Suprapubic skin (tissue), 4 donors: ENCODE measurements around the gene ECT2. TPM values are rescaled to one million over a fixed set of nuclear protein-coding genes. Genes with fewer than 3 reads are reported as not detected.

Source experiments
- DNase-seq, 2 donors: peaks; one replicate each; pipeline ENCODE4 v3.0.0-alpha.2; 2019; ENCODE audit warnings: low spot score in 2 of 2
- H3K27ac ChIP-seq: fragments of 200-600 bp; sonication (generic); one replicate; pipeline ENCODE4 v1.5.1; 2019
- H3K27me3 ChIP-seq: fragments of 200-600 bp; sonication (generic); one replicate; pipeline ENCODE4 v1.5.1; 2019
- H3K36me3 ChIP-seq: fragments of 200-600 bp; sonication (generic); one replicate; pipeline ENCODE4 v1.5.1; 2019
- H3K4me1 ChIP-seq: fragments of 200-600 bp; sonication (generic); one replicate; pipeline ENCODE4 v1.5.1; 2019
- H3K4me3 ChIP-seq: fragments of 200-600 bp; sonication (generic); one replicate; pipeline ENCODE4 v1.5.1; 2019; ENCODE audit warnings: mild to moderate bottlenecking
- H3K9me3 ChIP-seq: fragments of 200-600 bp; sonication (generic); one replicate; pipeline ENCODE4 v1.5.1; 2019
- CTCF ChIP-seq, 2 donors: fragments of 200-600 bp in 1 of 2; fragments of 450-650 bp in 1 of 2; sonication (generic) in 1 of 2; IDR thresholded peaks; one replicate each; pipeline ENCODE4 v1.5.1; 2016 to 2019; ENCODE audit warnings: antibody characterized with exemption in 2 of 2, mild to moderate bottlenecking in 1 of 2, moderate library complexity in 1 of 2
- EP300 ChIP-seq: sonication (generic); formaldehyde crosslinking; IDR thresholded peaks from one replicate; pipeline ENCODE4 v1.6.1; 2017; ENCODE audit warnings: antibody characterized with exemption
- POLR2A ChIP-seq, 2 donors: fragments of 450-650 bp; IDR thresholded peaks; one replicate each; pipeline ENCODE4 v1.6.1; 2017; ENCODE audit warnings: antibody characterized with exemption in 2 of 2, mild to moderate bottlenecking in 2 of 2, moderate library complexity in 2 of 2
- POLR2AphosphoS5 ChIP-seq, 3 donors: sonication (generic); formaldehyde crosslinking; IDR thresholded peaks; one replicate each; pipeline ENCODE4 v1.6.1; 2017; ENCODE audit warnings: antibody characterized with exemption in 3 of 3
- WGBS: methylation state at CpG from one replicate; pipeline ENCODE4 v1.1.5; 2018; 5-methylcytosine and 5-hydroxymethylcytosine counted together
- total RNA-seq, 4 donors: library from RNA; depleted of rRNA; stranded (reverse); fragments of >200 nt; gene quantifications; one replicate each; pipeline ENCODE4 v1.1.0, GENCODE V29; 2016

The ECT2 gene
- total RNA-seq, 4 donors from 2014 or later: 6.5 to 15.1 (median 9.4) TPM

DNA sequence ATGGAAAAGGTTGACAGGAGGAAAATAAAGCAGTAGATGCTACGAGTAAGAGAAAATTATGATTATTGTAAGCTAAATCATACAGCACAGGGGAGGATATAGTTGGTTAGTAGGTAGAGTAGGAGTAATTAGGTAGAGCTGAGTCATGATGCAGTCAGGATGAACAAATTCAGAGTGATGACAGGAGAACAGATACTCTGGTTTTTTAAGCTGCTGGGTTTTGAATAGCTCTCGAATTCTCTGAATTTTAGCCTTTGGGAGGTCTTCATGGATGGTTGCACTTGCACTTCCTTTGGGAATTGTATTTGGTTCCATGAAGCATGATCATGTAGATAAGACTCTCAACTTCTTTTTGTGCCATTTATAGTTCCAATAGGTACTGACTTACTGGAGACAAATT lies 96.2 kb downstream of the ECT2 start:
- no peak overlapping the region for H3K27ac ChIP-seq
- no peaks in the 10 kb centered on the region for H3K9me3 ChIP-seq
- no peaks in the 10 kb centered on the region for H3K27me3 ChIP-seq
- WGBS: 76% methylated on average over 2 of the region's 2 CpGs
- no peaks in the 10 kb centered on the region for H3K4me1 ChIP-seq
- H3K36me3 ChIP-seq: no peaks in the 10 kb centered on the region
- DNase-seq: no peak
- TF ChIP-seq POLR2AphosphoS5 (IDR thresholded peaks at IDR 0.05) (no peak), POLR2A (IDR thresholded peaks at IDR 0.05) (no peak), CTCF (IDR thresholded peaks at IDR 0.05) (no peak), EP300 (no peak)
- H3K4me3 ChIP-seq: no peak overlapping the region

GRCh38 chr3:172847292-172847691 lies 96.8 kb downstream of the ECT2 start:
- Histone ChIP-seq H3K36me3 (no peaks in the 10 kb centered on the region), H3K9me3 (no peaks in the 10 kb centered on the region), H3K27me3 (no peaks in the 10 kb centered on the region), H3K4me3 (no peak overlapping the region), H3K27ac (no peak overlapping the region), H3K4me1 (no peaks in the 10 kb centered on the region)
- no peak for DNase-seq
- TF ChIP-seq CTCF (IDR thresholded peaks at IDR 0.05): no peak
- no peak for TF ChIP-seq EP300
- TF ChIP-seq POLR2AphosphoS5 (IDR thresholded peaks at IDR 0.05): no peak
- no peak for TF ChIP-seq POLR2A (IDR thresholded peaks at IDR 0.05)

- H3K9me3 ChIP-seq: no peaks in the 10 kb centered on the region
- DNase-seq: no peak
- no peak overlapping the region for H3K4me3 ChIP-seq
- no peaks in the 10 kb centered on the region for H3K4me1 ChIP-seq
- H3K36me3 ChIP-seq: no peaks in the 10 kb centered on the region
- no peak for TF ChIP-seq POLR2A (IDR thresholded peaks at IDR 0.05)
- no peak for TF ChIP-seq EP300
- no peak for TF ChIP-seq CTCF (IDR thresholded peaks at IDR 0.05)
- TF ChIP-seq POLR2AphosphoS5 (IDR thresholded peaks at IDR 0.05): no peak
- no peak overlapping the region for H3K27ac ChIP-seq
- no peaks in the 10 kb centered on the region for H3K27me3 ChIP-seq
- 24% methylated on average over 1 of the region's 1 CpG for WGBS
Observed at GRCh38 chr3:172848910-172849309, 98.4 kb downstream of the ECT2 start.

DNA sequence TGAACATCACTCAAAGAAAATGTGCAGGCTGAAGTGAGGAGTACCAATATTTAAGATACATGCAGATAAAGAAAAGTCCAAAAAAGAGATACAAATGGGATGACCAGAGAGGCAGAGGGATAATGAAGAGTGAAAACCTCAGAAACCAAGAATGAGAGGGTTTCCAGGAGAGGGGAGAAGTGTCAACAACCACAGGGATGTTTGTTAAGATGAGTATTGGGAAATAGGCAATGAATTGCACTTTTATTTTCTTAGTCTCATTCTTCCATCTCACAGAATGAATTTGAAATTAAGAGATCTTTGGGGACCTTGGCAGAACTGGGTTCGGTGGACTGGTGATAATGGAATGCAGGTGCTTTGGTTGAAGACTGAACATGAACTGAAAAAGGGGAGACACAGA lies 102.5 kb downstream of the ECT2 start:
- Histone ChIP-seq H3K27me3 (no peaks in the 10 kb centered on the region), H3K36me3 (no peaks in the 10 kb centered on the region), H3K4me1 (no peaks in the 10 kb centered on the region), H3K27ac (no peak overlapping the region), H3K9me3 (no peaks in the 10 kb centered on the region), H3K4me3 (no peak overlapping the region)
- no peak for DNase-seq
- 83% methylated on average over 1 of the region's 1 CpG for WGBS
- TF ChIP-seq POLR2AphosphoS5 (IDR thresholded peaks at IDR 0.05): no peak
- no peak for TF ChIP-seq POLR2A (IDR thresholded peaks at IDR 0.05)
- TF ChIP-seq CTCF (IDR thresholded peaks at IDR 0.05): no peak
- TF ChIP-seq EP300: no peak

GRCh38 chr3:172853921-172854666 lies 103.6 kb downstream of the ECT2 start:
- no peak for DNase-seq
- Histone ChIP-seq H3K27me3 (no peaks in the 10 kb centered on the region), H3K4me1 (no peaks in the 10 kb centered on the region), H3K27ac (no peak overlapping the region), H3K36me3 (no peaks in the 10 kb centered on the region), H3K4me3 (no peak overlapping the region), H3K9me3 (no peaks in the 10 kb centered on the region)
- no peak for TF ChIP-seq CTCF (IDR thresholded peaks at IDR 0.05)
- no peak for TF ChIP-seq POLR2AphosphoS5 (IDR thresholded peaks at IDR 0.05)
- no peak for TF ChIP-seq POLR2A (IDR thresholded peaks at IDR 0.05)
- no peak for TF ChIP-seq EP300
- 52% methylated on average over 3 of the region's 3 CpGs for WGBS
